Fibroblast of peridontal ligament (primary cell): Measurements from ENCODE around the gene SHROOM3.
A peak's percentile ranks its signal among the peaks of the same experiment; 100 is the strongest.

Experiments used
- DNase-seq: peaks from one replicate; pipeline ENCODE4 v3.0.0-alpha.2; 2010; ENCODE audit errors: extremely low read depth

Gene SHROOM3

GRCh38 chr4:76821641-76822040 lies 386.6 kb downstream of the SHROOM3 start:
- DNase-seq, result peak; percentile 94

GRCh38 chr4:76822303-76822702 lies 387.3 kb downstream of the SHROOM3 start:
- DNase-seq, result no peak

DNA sequence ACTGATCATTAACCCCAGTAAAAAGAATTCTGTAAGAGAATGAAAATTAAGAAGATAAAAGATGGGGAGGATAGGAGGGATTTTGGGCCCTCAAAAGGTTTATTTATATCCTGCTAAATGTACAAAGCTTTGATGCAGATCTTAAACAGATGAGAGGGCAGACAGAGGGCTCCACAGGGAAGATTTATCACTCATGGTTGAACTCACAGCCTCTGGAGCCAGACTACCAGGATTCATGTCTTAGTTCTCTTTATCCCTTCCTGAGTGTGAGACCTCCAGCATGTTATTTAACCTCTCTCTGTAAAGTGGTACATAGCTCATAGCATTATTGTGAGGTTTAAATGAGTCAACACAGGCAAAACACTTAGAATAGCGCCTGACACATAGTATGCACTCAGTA lies 388.5 kb downstream of the SHROOM3 start:
- DNase-seq, result no peak

GRCh38 chr4:76830612-76830963 lies 395.6 kb downstream of the SHROOM3 start:
- DNase-seq, result no peak

GRCh38 chr4:76830964-76831703 lies 396.1 kb downstream of the SHROOM3 start:
- peak; percentile 89 for DNase-seq

- DNase-seq, result peak; percentile 44
Measured at GRCh38 chr4:76831711-76832373, 396.8 kb downstream of the SHROOM3 start.
